H9 (cell line): ENCODE measurements around the gene UQCR11. TPM values are rescaled to one million over a fixed set of nuclear protein-coding genes. Genes with fewer than 3 reads are reported as not detected.

ENCODE experiments used
- DNase-seq: peaks from one replicate; pipeline ENCODE4 v3.0.0-alpha.2; 2017
- H2AFZ ChIP-seq: one replicate; pipeline ENCODE4 v1.6.1; 2013; ENCODE audit warnings: mild to moderate bottlenecking, low read length, control low read depth, moderate library complexity
- H2AK5ac ChIP-seq: 2 replicates; pipeline ENCODE4 v1.6.1; 2013; ENCODE audit warnings: low read length, control low read depth, mixed read lengths; ENCODE audit not compliant: insufficient read length
- H2BK120ac ChIP-seq: one replicate; pipeline ENCODE4 v1.6.1; 2013; ENCODE audit warnings: low read depth, mild to moderate bottlenecking, low read length, control low read depth, inconsistent platforms; ENCODE audit not compliant: poor library complexity, severe bottlenecking
- H2BK12ac ChIP-seq: 2 replicates; pipeline ENCODE4 v1.6.1; 2013; ENCODE audit warnings: low read length, control low read depth, mixed read lengths, low read depth; ENCODE audit not compliant: insufficient read length
- H2BK15ac ChIP-seq: 2 replicates; pipeline ENCODE4 v1.6.1; 2013; ENCODE audit warnings: low read depth, low read length, control low read depth
- H2BK20ac ChIP-seq: one replicate; pipeline ENCODE4 v1.6.1; 2013; ENCODE audit warnings: low read depth, mild to moderate bottlenecking, low read length, control low read depth, inconsistent platforms; ENCODE audit not compliant: poor library complexity, severe bottlenecking
- H2BK5ac ChIP-seq: 2 replicates; pipeline ENCODE4 v1.6.1; 2013; ENCODE audit warnings: low read length, control low read depth, mixed read lengths; ENCODE audit not compliant: insufficient read length
- H3K14ac ChIP-seq: 2 replicates; pipeline ENCODE4 v1.6.1; 2013; ENCODE audit warnings: low read length, control low read depth; ENCODE audit not compliant: insufficient read depth
- H3K18ac ChIP-seq: 2 replicates; pipeline ENCODE4 v1.6.1; 2013; ENCODE audit warnings: low read depth, mild to moderate bottlenecking, mixed read lengths, low read length, control low read depth; ENCODE audit not compliant: insufficient read length
- H3K23ac ChIP-seq: 2 replicates; pipeline ENCODE4 v1.6.1; 2013; ENCODE audit warnings: low read length, control low read depth, mixed read lengths, low read depth; ENCODE audit not compliant: insufficient read length
- H3K23me2 ChIP-seq: 2 replicates; pipeline ENCODE4 v1.6.1; 2013; ENCODE audit warnings: low read depth, mild to moderate bottlenecking, mixed read lengths, low read length, control low read depth; ENCODE audit not compliant: insufficient read length, poor library complexity, severe bottlenecking
- H3K27ac ChIP-seq: 2 replicates; pipeline ENCODE4 v1.5.1; 2013; ENCODE audit warnings: low read length, control low read depth, mixed read lengths, low read depth; ENCODE audit not compliant: insufficient read length
- H3K27me3 ChIP-seq: 2 replicates; pipeline ENCODE4 v1.6.1; 2013; ENCODE audit warnings: low read length, control low read depth, inconsistent platforms; ENCODE audit not compliant: insufficient read depth
- H3K4ac ChIP-seq: 2 replicates; pipeline ENCODE4 v1.6.1; 2013; ENCODE audit warnings: low read depth, mild to moderate bottlenecking, control low read depth, inconsistent platforms, low read length, moderate library complexity
- H3K4me1 ChIP-seq: 2 replicates; pipeline ENCODE4 v1.6.1; 2013; ENCODE audit warnings: low read length, control low read depth, inconsistent platforms; ENCODE audit not compliant: insufficient read depth
- H3K4me2 ChIP-seq: 2 replicates; pipeline ENCODE4 v1.6.1; 2013; ENCODE audit warnings: low read length, control low read depth, mixed read lengths; ENCODE audit not compliant: insufficient read length, insufficient read depth
- H3K56ac ChIP-seq: 2 replicates; pipeline ENCODE4 v1.6.1; 2013; ENCODE audit warnings: low read depth, mild to moderate bottlenecking, mixed read lengths, low read length, control low read depth; ENCODE audit not compliant: insufficient read length
- H3K79me1 ChIP-seq: 2 replicates; pipeline ENCODE4 v1.6.1; 2013; ENCODE audit warnings: low read depth, mild to moderate bottlenecking, moderate library complexity, low read length, control low read depth, inconsistent platforms; ENCODE audit not compliant: insufficient read depth, poor library complexity, severe bottlenecking
- H3K79me2 ChIP-seq: 2 replicates; pipeline ENCODE4 v1.6.1; 2013; ENCODE audit warnings: low read length, control low read depth, inconsistent platforms; ENCODE audit not compliant: insufficient read depth
- H3K9ac ChIP-seq: 2 replicates; pipeline ENCODE4 v1.6.1; 2013; ENCODE audit warnings: low read length, control low read depth, mixed read lengths; ENCODE audit not compliant: insufficient read length; ENCODE audit errors: extremely low read depth
- H3K9me3 ChIP-seq: one replicate; pipeline ENCODE4 v1.6.1; 2013; ENCODE audit warnings: low read depth, low read length, inconsistent platforms; ENCODE audit not compliant: control insufficient read depth
- H3T11ph ChIP-seq: one replicate; pipeline ENCODE4 v1.6.1; 2013; ENCODE audit warnings: mild to moderate bottlenecking, low read length, control low read depth, inconsistent platforms
- H4K20me1 ChIP-seq: one replicate; pipeline ENCODE4 v1.6.1; 2013; ENCODE audit not compliant: control insufficient read depth, insufficient read length, insufficient read depth
- H4K5ac ChIP-seq: 2 replicates; pipeline ENCODE4 v1.6.1; 2013; ENCODE audit warnings: low read depth, mild to moderate bottlenecking, mixed read lengths, low read length, control low read depth; ENCODE audit not compliant: insufficient read length
- H4K8ac ChIP-seq: replicated peaks from 2 replicates; pipeline ENCODE4 v1.6.1; 2013; ENCODE audit warnings: low read length, control low read depth, mixed read lengths, low read depth; ENCODE audit not compliant: insufficient read length
- H4K91ac ChIP-seq: 2 replicates; pipeline ENCODE4 v1.6.1; 2013; ENCODE audit warnings: low read depth, mild to moderate bottlenecking, moderate library complexity, mixed read lengths, low read length, control low read depth; ENCODE audit not compliant: insufficient read length
- H3K27ac Mint-ChIP-seq, 3 experiments: 2 replicates in 2 of 3; 3 replicates in 1 of 3; pipeline ENCODE4 v1.8.0; 2020 to 2021; ENCODE audit warnings: mixed read lengths in 3 of 3, mild to moderate bottlenecking in 1 of 3, moderate library complexity in 1 of 3
- H3K27me3 Mint-ChIP-seq: 2 replicates; pipeline ENCODE4 v1.8.0; 2021; ENCODE audit warnings: low read depth, mild to moderate bottlenecking, moderate library complexity, mixed read lengths
- H3K36me3 Mint-ChIP-seq, 3 experiments: 2 replicates in 2 of 3; 3 replicates in 1 of 3; pipeline ENCODE4 v1.8.0; 2020 to 2021; ENCODE audit warnings: low read depth in 3 of 3, mixed read lengths in 3 of 3; ENCODE audit not compliant: insufficient read depth in 1 of 3
- H3K4me1 Mint-ChIP-seq, 2 experiments: 2 replicates each; pipeline ENCODE4 v1.8.0; 2020; ENCODE audit warnings: mixed read lengths in 2 of 2
- H3K4me3 Mint-ChIP-seq, 2 experiments: 2 replicates in 1 of 2; 3 replicates in 1 of 2; pipeline ENCODE4 v1.8.0; 2020 to 2021; ENCODE audit warnings: mild to moderate bottlenecking in 2 of 2, mixed read lengths in 2 of 2, moderate library complexity in 1 of 2
- H3K9me3 Mint-ChIP-seq, 2 experiments: 2 replicates in 1 of 2; 3 replicates in 1 of 2; pipeline ENCODE4 v1.8.0; 2020; ENCODE audit warnings: mild to moderate bottlenecking in 2 of 2, mixed read lengths in 2 of 2, moderate library complexity in 1 of 2
- CTCF ChIP-seq: fragments of 200-600 bp; sonication (generic); conservative IDR thresholded peaks from 3 replicates; pipeline ENCODE4 v1.8.0; 2021; ENCODE audit warnings: antibody characterized with exemption, mild to moderate bottlenecking
- WGBS: extraction: QIAGEN DNeasy Blood & Tissue Kit; methylation state at CpG from one replicate; pipeline ENCODE4 v1.1.7; 2013; ENCODE audit warnings: missing lambda C conversion rate, low lambda C conversion rate, mixed read lengths; ENCODE audit not compliant: insufficient read length; ENCODE audit errors: extremely low coverage; 5-methylcytosine and 5-hydroxymethylcytosine counted together
- total RNA-seq: library from RNA; stranded (reverse); gene quantifications from 2 replicates; pipeline ENCODE4 v1.2.1, GENCODE V29; 2021

UQCR11 gene
- total RNA-seq, 1 experiment from 2014 or later, result 174 TPM

- peaks cover 22% of the 10 kb centered on the region; the same call in 1 of the 2 replicates for H3K79me2 ChIP-seq
- no peak within 1 kb of the TSS for H2BK15ac ChIP-seq
- H3K4me3 Mint-ChIP-seq, result peak within 1 kb of the TSS; percentile 68 to 81
- H3T11ph ChIP-seq, result no peak within 1 kb of the TSS
- H4K91ac ChIP-seq, result no peak within 1 kb of the TSS
- no peak within 1 kb of the TSS; a peak in 1 of 7 replicates for H3K27ac Mint-ChIP-seq
- H3K56ac ChIP-seq, result no peak within 1 kb of the TSS
- no peaks in the 10 kb centered on the region; the same call in 1 of the 2 replicates for H3K27me3 ChIP-seq
- H2BK12ac ChIP-seq, result no peak within 1 kb of the TSS
- H3K36me3 Mint-ChIP-seq, result peaks cover 6 to 14% (median 13%) of the 10 kb centered on the region in 3 experiments; a peak in 6 of 7 replicates
- no peaks in the 10 kb centered on the region for H4K20me1 ChIP-seq
- peaks cover 38% of the 10 kb centered on the region for H3K27me3 Mint-ChIP-seq
- H3K4me2 ChIP-seq, result peak within 1 kb of the TSS; percentile 46
- peak; percentile 68 for DNase-seq
- H3K14ac ChIP-seq, result peak within 1 kb of the TSS; percentile 91
- no peak within 1 kb of the TSS for H2AFZ ChIP-seq
- peak within 1 kb of the TSS; percentile 81 for H3K9ac ChIP-seq
- H2BK20ac ChIP-seq, result no peak within 1 kb of the TSS
- H3K27ac ChIP-seq, result no peak within 1 kb of the TSS
- peak within 1 kb of the TSS; percentile 94 for H3K18ac ChIP-seq
- no peak for TF ChIP-seq CTCF
- no peaks in the 10 kb centered on the region for H3K4me1 ChIP-seq
- H3K9me3 ChIP-seq, result no peaks in the 10 kb centered on the region
- no peak within 1 kb of the TSS; the same call in 1 of the 2 replicates for H3K4ac ChIP-seq
- H2BK120ac ChIP-seq, result no peak within 1 kb of the TSS
- WGBS, result no CpG with 5 or more reads among the region's 63 CpGs
- H3K23ac ChIP-seq, result no peak within 1 kb of the TSS
- H2AK5ac ChIP-seq, result no peak within 1 kb of the TSS
- H3K23me2 ChIP-seq, result no peaks in the 10 kb centered on the region
- no peak within 1 kb of the TSS for H4K8ac ChIP-seq
- H3K4me1 Mint-ChIP-seq, result peaks cover 2 to 18% of the 10 kb centered on the region in 2 experiments; a peak in 3 of 4 replicates
- peaks cover 3% of the 10 kb centered on the region for H3K79me1 ChIP-seq
- H4K5ac ChIP-seq, result no peak within 1 kb of the TSS
- H3K9me3 Mint-ChIP-seq, result peaks cover 2 to 3% of the 10 kb centered on the region in 2 experiments; a peak in 2 of 5 replicates
- no peak within 1 kb of the TSS for H2BK5ac ChIP-seq
Measured at GRCh38 chr19:1568320-1569019, 36.8 kb downstream of the UQCR11 start, which contains the start of gene MEX3D. TSS of gene MEX3D (minus strand) at chr19:1568325. CDS start at chr19:1568058, 267 bp downstream.
